Gastrocnemius medialis (tissue), 4 donors: ENCODE measurements around the gene NUDC. TPM values are rescaled to one million over a fixed set of nuclear protein-coding genes. Genes with fewer than 3 reads are reported as not detected.
"Not testable (repeated sequence)": the region's sequence is repeated elsewhere in the genome, so short reads cannot be mapped to it uniquely, and the experiment has no call there.

Experiments used
- ATAC-seq, 2 donors: fragments of 150-250 bp; one replicate each; pipeline ENCODE4 v1.9.1; 2016
- DNase-seq, 2 donors: peaks; one replicate each; pipeline ENCODE4 v3.0.0-alpha.2; 2019
- H3K27ac ChIP-seq, 4 donors: fragments of 200-600 bp; sonication (generic); 1 replicate in 1 of 4; 2 replicates in 3 of 4; pipeline ENCODE4 v1.5.1; 2016 to 2018; ENCODE audit warnings: mild to moderate bottlenecking in 2 of 4, moderate library complexity in 1 of 4
- H3K27me3 ChIP-seq, 3 donors: fragments of 200-600 bp; sonication (generic) in 2 of 3; 1 replicate in 1 of 3; 2 replicates in 2 of 3; pipeline versions ENCODE4 v1.5.1 to v1.6.0; 2016 to 2019; ENCODE audit warnings: mild to moderate bottlenecking in 1 of 3, moderate library complexity in 1 of 3
- H3K36me3 ChIP-seq, 2 donors: fragments of 200-600 bp; sonication (generic) in 1 of 2; one replicate each; pipeline ENCODE4 v1.5.1; 2017 to 2018
- H3K4me1 ChIP-seq, 2 donors: fragments of 200-600 bp; sonication (generic) in 1 of 2; one replicate each; pipeline ENCODE4 v1.5.1; 2016 to 2017; ENCODE audit warnings: mild to moderate bottlenecking in 2 of 2
- H3K4me3 ChIP-seq, 4 donors: fragments of 200-600 bp; sonication (generic) in 3 of 4; 1 replicate in 1 of 4; 2 replicates in 3 of 4; pipeline ENCODE4 v1.5.1; 2016 to 2019; ENCODE audit warnings: mild to moderate bottlenecking in 2 of 4
- H3K9me3 ChIP-seq, 3 donors: fragments of 200-600 bp; sonication (generic) in 2 of 3; 1 replicate in 1 of 3; 2 replicates in 2 of 3; pipeline ENCODE4 v1.5.1; 2016 to 2019
- CTCF ChIP-seq, 5 experiments: fragments of 450-650 bp in 3 of 5; fragments of 200-600 bp in 2 of 5; sonication (generic) in 2 of 5; IDR thresholded peaks in 4 of 5; conservative IDR thresholded peaks in 1 of 5; 1 replicate in 4 of 5; 2 replicates in 1 of 5; pipeline ENCODE4 v1.5.1; 2016 to 2019; ENCODE audit warnings: antibody characterized with exemption in 5 of 5, mild to moderate bottlenecking in 3 of 5, moderate library complexity in 3 of 5
- POLR2A ChIP-seq, 2 donors: fragments of 450-650 bp; IDR thresholded peaks; one replicate each; pipeline ENCODE4 v1.6.1; 2017; ENCODE audit warnings: antibody characterized with exemption in 2 of 2, mild to moderate bottlenecking in 2 of 2, moderate library complexity in 2 of 2
- in situ Hi-C, 4 donors: fragments of 200-750 bp; cut with MboI; loops; one replicate each; pipeline versions ENCODE4 v1.15.0 to v1.8.0; 2017; ENCODE audit warnings: low sequenced_read_pairs in 4 of 4
- intact Hi-C: fragments of 100-400 bp; cut with DNase I; formaldehyde crosslinking; loops from one replicate; pipeline ENCODE4 v1.15.1; 2023; ENCODE audit warnings: low total_unique reads
- total RNA-seq, 4 donors: library from RNA; depleted of rRNA; stranded (reverse); fragments of >200 nt; gene quantifications; one replicate each; pipeline versions ENCODE4 v1.1.0 to v1.2.3, GENCODE V29; 2016

NUDC gene
- total RNA-seq, 4 donors from 2014 or later: 39.9 to 83.5 (median 70.6) TPM

- in situ Hi-C loops (no loop called here), intact Hi-C loops (no loop called here)
- Histone ChIP-seq H3K4me1 (no peaks in the 10 kb centered on the region), H3K9me3 (no peaks in the 10 kb centered on the region), H3K27me3 (no peaks in the 10 kb centered on the region), H3K27ac (no peak overlapping the region), H3K4me3 (no peak overlapping the region), H3K36me3 (peaks cover 0 to 53% of the 10 kb centered on the region in 2 donors)
- DNase-seq: no peak
- no peak for ATAC-seq
- no peak for TF ChIP-seq CTCF (IDR thresholded peaks at IDR 0.05 in 4 of 5, conservative IDR thresholded peaks at IDR 0.05 in 1 of 5)
- no peak for TF ChIP-seq POLR2A (IDR thresholded peaks at IDR 0.05)
Observed at GRCh38 chr1:26941311-26941710, 19.8 kb downstream of the NUDC start.

GRCh38 chr1:26942656-26943055 lies 21.1 kb downstream of the NUDC start:
- H3K4me1 ChIP-seq: no peaks in the 10 kb centered on the region
- H3K27me3 ChIP-seq: no peaks in the 10 kb centered on the region
- ATAC-seq (no peak), DNase-seq (no peak)
- H3K27ac ChIP-seq: no peak overlapping the region
- in situ Hi-C loops (no loop called here), intact Hi-C loops (no loop called here)
- no peaks in the 10 kb centered on the region for H3K9me3 ChIP-seq
- no peak overlapping the region for H3K4me3 ChIP-seq
- H3K36me3 ChIP-seq: peaks cover 0 to 59% of the 10 kb centered on the region in 2 donors
- TF ChIP-seq CTCF (IDR thresholded peaks at IDR 0.05 in 4 of 5, conservative IDR thresholded peaks at IDR 0.05 in 1 of 5): no peak
- TF ChIP-seq POLR2A (IDR thresholded peaks at IDR 0.05): no peak

- ATAC-seq (no peak), DNase-seq (no peak)
- Histone ChIP-seq H3K9me3 (no peaks in the 10 kb centered on the region), H3K27me3 (no peaks in the 10 kb centered on the region), H3K4me1 (peaks cover 3% of the 10 kb centered on the region in 2 donors), H3K36me3 (peaks cover 0 to 59% of the 10 kb centered on the region in 2 donors), H3K4me3 (no peak overlapping the region), H3K27ac (no peak overlapping the region)
- TF ChIP-seq CTCF (IDR thresholded peaks at IDR 0.05 in 4 of 5, conservative IDR thresholded peaks at IDR 0.05 in 1 of 5) (no peak), POLR2A (IDR thresholded peaks at IDR 0.05) (no peak)
- in situ Hi-C loops (no loop called here), intact Hi-C loops (no loop called here)
Observed at GRCh38 chr1:26945138-26945537, 23.6 kb downstream of the NUDC start.

GRCh38 chr1:26945728-26946127 lies 24.2 kb downstream of the NUDC start:
- no peaks in the 10 kb centered on the region for H3K9me3 ChIP-seq
- intact Hi-C loops (no loop called here), in situ Hi-C loops (no loop called here)
- no peak overlapping the region for H3K4me3 ChIP-seq
- ATAC-seq: no peak
- DNase-seq: no peak
- H3K36me3 ChIP-seq: peaks cover 0 to 59% of the 10 kb centered on the region in 2 donors
- no peak overlapping the region for H3K27ac ChIP-seq
- no peak for TF ChIP-seq CTCF (IDR thresholded peaks at IDR 0.05 in 4 of 5, conservative IDR thresholded peaks at IDR 0.05 in 1 of 5)
- no peak for TF ChIP-seq POLR2A (IDR thresholded peaks at IDR 0.05)
- H3K27me3 ChIP-seq: no peaks in the 10 kb centered on the region
- peaks cover 3% of the 10 kb centered on the region in 2 donors for H3K4me1 ChIP-seq

- intact Hi-C loops (no loop called here), in situ Hi-C loops (no loop called here)
- peaks cover 0 to 57% of the 10 kb centered on the region in 2 donors for H3K36me3 ChIP-seq
- no peaks in the 10 kb centered on the region for H3K27me3 ChIP-seq
- H3K4me1 ChIP-seq: peaks cover 3% of the 10 kb centered on the region in 2 donors
- ATAC-seq (no peak), DNase-seq (no peak)
- no peak for TF ChIP-seq CTCF (IDR thresholded peaks at IDR 0.05 in 4 of 5, conservative IDR thresholded peaks at IDR 0.05 in 1 of 5)
- no peaks in the 10 kb centered on the region for H3K9me3 ChIP-seq
- no peak overlapping the region for H3K27ac ChIP-seq
- no peak overlapping the region for H3K4me3 ChIP-seq
Observed at GRCh38 chr1:26946270-26946669, 24.7 kb downstream of the NUDC start.

GRCh38 chr1:26948725-26949057 lies 27.1 kb downstream of the NUDC start:
- in situ Hi-C loops, H3K27me3 ChIP-seq, H3K9me3 ChIP-seq, H3K4me1 ChIP-seq, H3K4me3 ChIP-seq, DNase-seq, intact Hi-C loops, ATAC-seq, H3K27ac ChIP-seq: not testable (repeated sequence)
- peaks cover 0 to 33% of the 10 kb centered on the region in 2 donors for H3K36me3 ChIP-seq
